HG03025 (cell line): Measurements from ENCODE around the gene MPV17L2.
"Not testable (repeated sequence)": the region's sequence is repeated elsewhere in the genome, so short reads cannot be mapped to it uniquely, and the experiment has no call there.

Source experiments
- ATAC-seq: cut with Tn5 transposase; IDR thresholded peaks from one replicate; pipeline ENCODE4 v1.9.1; 2021; ENCODE audit warnings: mild to moderate bottlenecking, moderate library complexity; ENCODE audit not compliant: unreplicated experiment, low FRiP score

Gene MPV17L2

GRCh38 chr19:18185538-18185937 is 7.5 kb upstream of the MPV17L2 start:
- no peak for ATAC-seq

- no peak for ATAC-seq
Measured at GRCh38 chr19:18190278-18190677, 2.7 kb upstream of the MPV17L2 start.

DNA sequence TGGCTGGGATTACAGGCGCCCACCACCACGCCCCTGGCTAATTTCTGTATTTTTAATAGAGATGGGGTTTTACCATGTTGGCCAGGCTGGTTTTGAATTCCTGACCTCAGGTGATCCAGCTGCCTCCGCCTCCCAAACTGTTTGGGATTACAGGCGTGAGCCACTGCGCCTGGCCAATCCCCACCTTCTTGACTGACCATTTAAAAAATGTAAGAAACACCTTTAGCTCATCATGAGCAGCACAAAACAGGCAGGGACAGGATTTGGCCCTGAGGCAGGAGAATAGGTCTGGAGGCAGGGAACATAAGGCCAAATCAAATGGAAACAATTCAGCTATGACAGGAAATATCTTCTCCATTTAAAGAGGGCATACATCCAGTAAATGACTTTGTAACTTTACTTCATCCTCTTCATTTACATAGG is 1.4 kb upstream of the MPV17L2 start:
- ATAC-seq = no peak

DNA sequence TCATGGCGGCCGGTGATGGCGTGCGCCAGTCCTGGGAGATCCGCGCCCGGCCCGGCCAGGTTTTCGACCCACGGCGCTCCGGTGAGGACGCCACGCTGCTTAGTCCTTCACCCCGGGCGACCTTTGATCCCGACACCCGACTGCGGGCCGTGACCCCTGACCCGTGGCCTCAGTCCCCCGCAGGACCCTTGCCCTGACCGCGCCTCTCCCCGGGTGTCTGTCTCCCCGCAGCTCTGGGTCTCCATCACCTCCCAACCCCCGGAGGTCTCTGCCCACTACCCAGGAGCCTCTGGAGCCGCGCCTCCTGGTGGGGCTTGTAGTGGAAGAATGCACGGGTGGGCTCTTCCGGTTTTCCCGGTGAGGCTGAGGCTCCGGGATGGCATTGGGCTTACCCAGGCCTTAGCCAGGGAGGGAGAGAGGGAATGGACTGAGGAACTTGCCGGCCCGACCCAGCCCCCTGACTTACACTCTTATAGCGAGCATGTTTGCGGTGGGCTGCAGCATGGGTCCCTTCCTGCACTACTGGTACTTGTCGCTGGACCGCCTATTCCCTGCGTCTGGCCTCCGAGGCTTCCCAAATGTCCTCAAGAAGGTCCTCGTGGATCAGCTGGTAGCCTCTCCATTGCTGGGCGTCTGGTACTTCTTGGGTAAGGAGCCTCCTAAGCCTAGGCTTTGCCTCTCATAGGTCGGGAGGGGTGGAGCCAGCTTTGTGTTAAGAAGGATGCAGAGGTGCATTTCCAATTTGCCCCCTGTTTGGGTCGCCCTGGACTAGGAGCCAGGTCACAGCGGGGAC is 566 bp downstream of the MPV17L2 start:
- no peak for ATAC-seq

GRCh38 chr19:18194181-18194530 is 1.1 kb downstream of the MPV17L2 start:
- ATAC-seq = no peak

- no peak for ATAC-seq
Measured at GRCh38 chr19:18194554-18195238, 1.7 kb downstream of the MPV17L2 start.

- no peak for ATAC-seq
Measured at GRCh38 chr19:18196511-18196845, 3.5 kb downstream of the MPV17L2 start.

- no peak for ATAC-seq
Measured at GRCh38 chr19:18197306-18197705, 4.3 kb downstream of the MPV17L2 start.

- no peak for ATAC-seq
Measured at GRCh38 chr19:18197941-18198340, 4.9 kb downstream of the MPV17L2 start.

DNA sequence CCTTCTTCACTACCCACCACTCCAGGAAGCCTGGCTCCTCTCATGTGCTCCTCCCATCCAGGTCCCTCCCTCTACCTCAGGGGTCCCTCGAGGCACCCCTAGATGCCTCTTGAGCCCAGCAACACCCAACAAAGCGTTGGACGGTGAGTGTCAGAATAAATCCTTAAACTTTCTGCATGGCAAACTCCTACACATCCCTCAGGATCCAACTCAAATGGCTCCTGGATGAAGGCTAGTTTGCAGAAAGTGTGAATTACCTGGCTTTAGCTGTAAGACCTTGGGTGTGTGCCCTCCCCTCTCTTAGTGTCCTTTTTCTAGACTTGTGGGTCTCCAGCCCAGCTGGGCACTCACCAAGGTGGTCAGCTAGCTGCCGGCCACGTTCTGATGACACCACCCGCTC is 5.4 kb downstream of the MPV17L2 start:
- no peak for ATAC-seq

DNA sequence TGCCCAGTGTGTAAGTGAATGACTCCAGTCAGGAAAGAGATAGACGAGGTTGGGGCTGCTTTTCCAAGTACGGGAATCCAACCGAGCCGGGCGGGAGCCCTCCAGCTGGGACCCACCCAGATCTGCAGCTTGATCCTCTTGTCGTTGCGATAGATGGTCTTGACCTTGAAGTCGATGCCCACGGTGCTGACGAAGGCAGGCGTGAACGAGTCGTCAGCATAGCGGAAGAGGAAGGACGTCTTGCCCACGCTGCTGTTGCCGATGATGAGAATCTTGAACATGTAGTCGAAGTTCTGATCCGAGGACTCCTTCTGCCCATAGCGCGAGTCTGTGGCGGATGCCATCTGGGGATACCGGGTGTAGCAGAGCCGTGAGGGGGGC is 9.4 kb downstream of the MPV17L2 start:
- ATAC-seq = no peak

DNA sequence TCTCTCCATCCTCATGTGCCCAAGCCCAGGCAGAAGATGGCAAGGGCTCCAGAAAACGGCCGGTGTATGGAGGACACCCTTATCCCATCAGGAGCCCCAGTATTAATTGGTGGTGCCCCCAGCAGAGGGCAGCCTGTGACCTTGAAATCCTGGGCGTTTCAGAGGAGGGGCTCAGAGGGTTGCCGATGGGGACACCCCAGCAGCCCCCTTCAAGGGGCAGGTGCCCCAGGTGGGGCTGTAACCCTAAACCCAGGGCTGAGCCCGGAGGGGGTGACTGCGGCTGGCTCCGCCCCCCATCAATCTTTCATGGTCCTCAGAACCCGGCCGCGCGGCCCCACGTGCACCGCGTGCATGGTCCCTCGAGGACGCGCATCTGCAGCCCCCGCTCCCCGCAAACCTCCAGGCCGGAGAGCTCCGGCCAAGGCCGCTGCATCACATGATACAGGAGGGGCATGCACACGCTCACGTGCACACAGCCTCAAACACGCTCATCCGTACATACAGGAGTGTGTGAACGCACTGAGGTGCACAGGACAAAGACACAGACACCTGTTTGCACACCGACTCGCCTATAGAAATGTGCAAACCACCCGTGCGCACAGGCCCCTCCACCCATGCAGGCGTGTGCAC is 9.9 kb downstream of the MPV17L2 start:
- no peak for ATAC-seq

DNA sequence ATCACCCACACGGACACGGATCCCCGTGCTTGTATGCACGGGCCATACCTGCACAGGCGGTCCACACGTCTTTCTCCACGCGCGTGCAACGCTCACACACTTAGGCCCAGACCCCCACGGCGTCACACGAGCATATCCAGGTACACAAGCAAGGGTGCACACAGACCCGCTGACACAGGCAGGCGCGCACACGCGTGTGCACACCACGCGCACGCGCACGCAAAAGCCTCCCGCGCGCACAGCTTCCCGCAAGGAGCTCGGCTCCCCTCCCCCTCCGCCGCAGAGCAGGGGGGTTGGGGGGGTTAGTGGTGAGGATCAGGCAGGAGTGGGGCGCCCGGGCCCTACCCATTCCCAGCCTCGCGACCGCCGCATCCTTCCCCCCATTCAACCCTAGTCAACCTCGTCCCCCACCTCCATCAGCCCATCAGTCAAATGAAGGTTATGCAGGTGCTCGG is 10.4 kb downstream of the MPV17L2 start:
- peak; percentile 2 for ATAC-seq

GRCh38 chr19:18203863-18204393 is 10.9 kb downstream of the MPV17L2 start, which contains the start of gene RAB3A:
TSS of gene RAB3A (minus strand) at chr19:18204042. CDS start at chr19:18202740, 1,302 bp downstream.
- ATAC-seq = peak; percentile 89

GRCh38 chr19:18204394-18205199 is 11.6 kb downstream of the MPV17L2 start:
- ATAC-seq = peak; percentile 6

DNA sequence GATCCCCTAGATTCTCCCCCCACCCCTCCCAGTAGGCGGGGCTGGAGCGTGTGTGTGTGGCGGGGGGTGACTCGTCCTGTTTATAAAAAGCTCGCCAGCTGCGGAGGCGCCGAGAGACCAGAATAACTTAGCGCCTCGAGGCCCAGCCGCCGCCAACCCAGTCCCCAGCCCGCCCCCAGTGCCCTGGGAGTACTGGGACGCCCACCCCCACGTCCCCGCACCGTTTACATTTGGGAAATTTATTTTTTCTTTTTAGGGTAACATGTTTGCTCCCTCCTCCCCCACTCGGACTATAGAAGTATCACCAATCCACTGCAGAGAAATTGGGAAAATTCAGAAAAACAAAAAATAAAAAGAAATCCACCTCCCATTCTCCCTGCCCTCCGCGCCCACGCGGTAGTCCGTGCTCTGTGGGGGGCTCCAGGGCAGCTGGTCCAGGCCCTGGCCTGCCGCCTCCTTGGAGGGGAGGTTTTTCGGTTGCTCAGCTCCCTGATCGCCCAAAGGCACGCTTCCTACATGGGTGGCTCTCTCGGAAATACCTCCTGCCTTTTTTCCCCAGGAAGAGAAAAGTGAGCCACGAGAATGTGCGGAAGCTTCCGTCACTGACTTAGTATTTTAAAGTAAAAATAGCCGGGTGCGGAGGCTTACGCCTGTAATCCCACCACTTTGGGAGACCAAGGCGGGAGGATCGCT is 12.3 kb downstream of the MPV17L2 start:
- ATAC-seq = no peak

- no peak for ATAC-seq
Measured at GRCh38 chr19:18206018-18206417, 13.0 kb downstream of the MPV17L2 start.

GRCh38 chr19:18208098-18208951 is 15.3 kb downstream of the MPV17L2 start:
- ATAC-seq = no peak

DNA sequence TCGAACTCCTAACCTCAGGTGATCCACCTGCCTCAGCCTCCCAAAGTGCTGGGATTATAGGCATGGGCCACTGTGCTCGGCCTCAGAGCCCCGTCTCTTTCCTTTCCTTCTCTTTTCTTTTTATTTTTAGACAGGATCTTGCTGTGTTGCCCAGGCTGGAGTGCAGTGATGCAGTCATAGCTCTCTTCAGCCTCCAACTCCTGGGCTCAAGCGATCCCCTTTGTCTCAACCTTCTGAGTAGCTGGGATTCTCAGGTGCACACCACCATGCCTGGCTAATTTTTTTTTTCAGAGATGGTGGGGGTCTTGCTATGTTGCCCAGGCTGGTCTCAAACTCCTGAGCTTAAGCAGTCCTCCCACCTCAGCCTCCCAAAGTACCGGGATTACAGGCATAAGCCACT is 16.9 kb downstream of the MPV17L2 start:
- ATAC-seq = not testable (repeated sequence)
